RWPE2 (cell line): Measurements from ENCODE around the gene CYP2R1.

Experiments
- ATAC-seq: fragments of 200-7000 bp; cut with Tn5 transposase; 3 replicates; pipeline ENCODE4 v1.9.1; 2021; ENCODE audit warnings: low read depth
- DNase-seq: peaks from one replicate; pipeline ENCODE4 v3.0.0-alpha.2; 2020; ENCODE audit warnings: low spot score
- H3K27ac ChIP-seq: fragments of 450-650 bp; 2 replicates; pipeline ENCODE4 v1.5.1; 2017; ENCODE audit warnings: mild to moderate bottlenecking; ENCODE audit not compliant: poor library complexity, severe bottlenecking
- H3K27me3 ChIP-seq: fragments of 250-450 bp; sonication (Bioruptor Pico); 2 replicates; pipeline ENCODE4 v1.5.1; 2021; ENCODE audit warnings: mild to moderate bottlenecking, moderate library complexity; ENCODE audit not compliant: insufficient read depth, poor library complexity, severe bottlenecking
- H3K36me3 ChIP-seq: fragments of 250-450 bp; sonication (Bioruptor Pico); 2 replicates; pipeline ENCODE4 v1.5.1; 2020; ENCODE audit warnings: low read depth, mild to moderate bottlenecking, moderate library complexity
- H3K4me1 ChIP-seq: fragments of 250-450 bp; sonication (Bioruptor Pico); 2 replicates; pipeline ENCODE4 v1.5.1; 2021; ENCODE audit warnings: mild to moderate bottlenecking, moderate library complexity; ENCODE audit not compliant: insufficient read depth, poor library complexity, severe bottlenecking
- H3K4me3 ChIP-seq: fragments of 250-450 bp; sonication (Bioruptor Pico); 2 replicates; pipeline ENCODE4 v1.5.1; 2021; ENCODE audit warnings: mild to moderate bottlenecking, moderate library complexity; ENCODE audit not compliant: severe bottlenecking
- H3K9me3 ChIP-seq: fragments of 250-450 bp; sonication (Bioruptor Pico); 2 replicates; pipeline ENCODE4 v1.5.1; 2021; ENCODE audit warnings: mild to moderate bottlenecking, moderate library complexity; ENCODE audit not compliant: severe bottlenecking
- CTCF ChIP-seq: fragments of 450-650 bp; IDR thresholded peaks from one replicate; pipeline ENCODE4 v1.5.1; 2017; ENCODE audit warnings: mild to moderate bottlenecking, moderate library complexity; ENCODE audit not compliant: poor library complexity, severe bottlenecking

Gene CYP2R1

GRCh38 chr11:14860511-14860910 is 31.5 kb downstream of the CYP2R1 start:
- TF ChIP-seq CTCF = no peak
- ATAC-seq (no peak), DNase-seq (no peak)
- Histone ChIP-seq H3K9me3 (no peaks in the 10 kb centered on the region), H3K27me3 (no peaks in the 10 kb centered on the region), H3K36me3 (no peaks in the 10 kb centered on the region), H3K27ac (no peak overlapping the region), H3K4me1 (no peaks in the 10 kb centered on the region), H3K4me3 (no peak overlapping the region)

DNA sequence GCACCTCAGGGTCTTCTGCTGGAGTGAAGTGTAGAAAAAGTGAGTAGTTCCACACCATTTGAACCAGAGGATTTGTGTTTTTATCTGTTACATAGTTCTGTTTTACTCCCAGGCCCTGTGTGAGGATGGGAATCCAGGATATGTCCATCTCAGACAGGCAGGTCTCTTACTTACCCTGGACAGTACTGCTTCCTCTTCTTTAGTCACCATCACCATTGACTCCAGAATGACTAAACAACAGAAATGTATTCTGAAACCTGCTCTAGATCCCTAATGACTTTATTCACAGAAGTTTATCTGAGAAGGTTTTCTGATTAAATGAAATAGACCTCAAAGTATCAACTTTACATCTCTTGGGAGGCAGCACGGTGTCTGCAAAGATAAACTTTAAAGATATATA is 33.6 kb downstream of the CYP2R1 start:
- H3K36me3 ChIP-seq = no peaks in the 10 kb centered on the region
- no peak overlapping the region for H3K4me3 ChIP-seq
- ATAC-seq (no peak), DNase-seq (no peak)
- TF ChIP-seq CTCF = no peak
- no peaks in the 10 kb centered on the region for H3K27me3 ChIP-seq
- H3K9me3 ChIP-seq = no peaks in the 10 kb centered on the region
- H3K4me1 ChIP-seq = no peaks in the 10 kb centered on the region
- no peak overlapping the region for H3K27ac ChIP-seq

DNA sequence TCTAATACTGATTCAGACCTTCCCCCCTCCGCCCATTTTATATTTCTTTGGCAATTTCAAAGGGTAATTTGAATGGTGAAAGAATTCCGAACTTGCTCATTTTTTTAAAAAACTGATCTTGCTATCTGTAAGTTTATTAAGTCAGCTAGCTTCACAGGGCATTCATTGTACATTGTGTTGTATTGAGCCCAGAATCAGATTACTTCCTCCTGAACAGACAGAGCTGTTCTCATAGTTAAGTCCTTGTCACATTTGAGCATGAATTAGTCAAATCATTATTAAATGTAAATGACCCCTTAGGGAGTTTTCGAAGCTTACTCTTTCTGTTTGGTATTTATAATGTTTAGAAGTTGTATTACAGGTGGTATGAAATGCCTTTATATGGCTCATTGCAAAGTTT is 34.4 kb downstream of the CYP2R1 start:
- DNase-seq (no peak), ATAC-seq (no peak)
- H3K36me3 ChIP-seq = no peaks in the 10 kb centered on the region
- no peaks in the 10 kb centered on the region for H3K9me3 ChIP-seq
- no peak overlapping the region for H3K27ac ChIP-seq
- no peak for TF ChIP-seq CTCF
- no peak overlapping the region for H3K4me3 ChIP-seq
- H3K4me1 ChIP-seq = no peaks in the 10 kb centered on the region
- H3K27me3 ChIP-seq = no peaks in the 10 kb centered on the region

GRCh38 chr11:14855890-14856289 is 36.1 kb downstream of the CYP2R1 start:
- no peaks in the 10 kb centered on the region for H3K36me3 ChIP-seq
- H3K27me3 ChIP-seq = no peaks in the 10 kb centered on the region
- DNase-seq (no peak), ATAC-seq (no peak)
- no peaks in the 10 kb centered on the region for H3K4me1 ChIP-seq
- H3K27ac ChIP-seq = no peak overlapping the region
- TF ChIP-seq CTCF = no peak
- H3K9me3 ChIP-seq = no peaks in the 10 kb centered on the region
- H3K4me3 ChIP-seq = no peak overlapping the region

- no peak for TF ChIP-seq CTCF
- Histone ChIP-seq H3K4me1 (no peaks in the 10 kb centered on the region), H3K36me3 (no peaks in the 10 kb centered on the region), H3K27ac (no peak overlapping the region), H3K4me3 (no peak overlapping the region), H3K9me3 (no peaks in the 10 kb centered on the region), H3K27me3 (no peaks in the 10 kb centered on the region)
- DNase-seq = no peak
- ATAC-seq = peak; percentile 63; the same call in 2 of the 3 replicates
Measured at GRCh38 chr11:14854057-14854456, 38.0 kb downstream of the CYP2R1 start.
